PC-3 (cell line): ENCODE measurements around the gene SNAP47.
A peak's percentile ranks its signal among the peaks of the same experiment; 100 is the strongest.

Experiments
- EZH2 ChIP-seq: fragments of 300-600 bp; sonication (generic); IDR thresholded peaks from one replicate; pipeline ENCODE4 v1.6.1; 2017; ENCODE audit warnings: antibody characterized with exemption, mild to moderate bottlenecking, low read length; ENCODE audit not compliant: unreplicated experiment
- TF ChIP-seq, protein P1 (sequence below): fragments of 300-600 bp; sonication (generic); conservative IDR thresholded peaks from 2 replicates; pipeline ENCODE4 v1.5.1; 2017; ENCODE audit warnings: antibody characterized with exemption, low read depth, mild to moderate bottlenecking, low read length

DNA sequence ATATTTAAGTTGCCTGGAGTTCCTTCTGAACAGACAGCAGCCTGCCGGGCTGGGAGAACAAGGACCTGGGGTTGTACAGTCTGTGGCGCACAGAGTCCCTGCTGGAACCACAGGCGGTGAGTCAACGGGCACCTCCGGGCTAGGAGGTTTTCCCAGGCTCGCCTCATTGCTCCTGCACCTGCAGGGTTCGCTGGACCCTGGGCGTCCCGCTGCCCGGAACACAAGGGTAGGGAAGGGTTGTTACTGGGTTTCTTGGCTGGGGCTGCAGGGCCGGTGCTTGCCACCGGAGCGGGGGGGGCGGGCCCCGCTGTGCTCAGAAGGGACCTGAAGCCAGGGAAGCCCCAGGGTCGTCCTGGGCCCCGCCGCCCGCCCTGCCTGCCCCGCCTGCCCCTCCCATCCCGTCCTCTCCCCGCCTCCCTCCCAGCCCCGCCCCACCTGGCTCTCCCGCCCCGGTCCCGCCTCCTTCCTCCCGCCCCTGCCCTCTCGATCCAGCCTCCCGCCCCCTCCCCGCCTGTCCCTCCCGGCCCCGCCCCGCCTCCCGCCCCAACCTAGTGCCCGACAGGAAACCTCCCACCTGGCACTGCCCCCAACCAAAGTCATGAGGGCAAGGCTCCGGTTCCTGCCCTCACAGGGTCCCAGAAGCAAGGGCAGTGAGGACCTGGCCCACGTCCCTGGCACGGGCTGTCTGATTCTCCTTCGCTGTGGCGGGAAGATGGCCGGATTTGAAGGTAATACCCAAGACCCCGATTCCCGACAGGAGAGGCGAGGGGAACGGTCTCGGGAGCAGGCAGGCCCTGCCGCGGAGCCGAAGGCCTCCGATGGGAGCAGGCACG is 7.0 kb upstream of the SNAP47 start:
- no peak for TF ChIP-seq EZH2
- TF ChIP-seq, protein P1, sequence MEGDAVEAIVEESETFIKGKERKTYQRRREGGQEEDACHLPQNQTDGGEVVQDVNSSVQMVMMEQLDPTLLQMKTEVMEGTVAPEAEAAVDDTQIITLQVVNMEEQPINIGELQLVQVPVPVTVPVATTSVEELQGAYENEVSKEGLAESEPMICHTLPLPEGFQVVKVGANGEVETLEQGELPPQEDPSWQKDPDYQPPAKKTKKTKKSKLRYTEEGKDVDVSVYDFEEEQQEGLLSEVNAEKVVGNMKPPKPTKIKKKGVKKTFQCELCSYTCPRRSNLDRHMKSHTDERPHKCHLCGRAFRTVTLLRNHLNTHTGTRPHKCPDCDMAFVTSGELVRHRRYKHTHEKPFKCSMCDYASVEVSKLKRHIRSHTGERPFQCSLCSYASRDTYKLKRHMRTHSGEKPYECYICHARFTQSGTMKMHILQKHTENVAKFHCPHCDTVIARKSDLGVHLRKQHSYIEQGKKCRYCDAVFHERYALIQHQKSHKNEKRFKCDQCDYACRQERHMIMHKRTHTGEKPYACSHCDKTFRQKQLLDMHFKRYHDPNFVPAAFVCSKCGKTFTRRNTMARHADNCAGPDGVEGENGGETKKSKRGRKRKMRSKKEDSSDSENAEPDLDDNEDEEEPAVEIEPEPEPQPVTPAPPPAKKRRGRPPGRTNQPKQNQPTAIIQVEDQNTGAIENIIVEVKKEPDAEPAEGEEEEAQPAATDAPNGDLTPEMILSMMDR: 0 out of 2 replicates have a peak, but pooled peaks have one; percentile 14
